DMS153 treated with DMSO at 0.1 percent for 48 hours (cell line): ENCODE data around the gene OR8B4.
A peak's percentile ranks its signal among the peaks of the same experiment; 100 is the strongest.
"Not testable (repeated sequence)": the region's sequence is repeated elsewhere in the genome, so short reads cannot be mapped to it uniquely, and the experiment has no call there.

Experiments used
- DNase-seq: peaks from one replicate; lab custom pipeline; 2025; ENCODE audit not compliant: unreplicated experiment; lab: John Stamatoyannopoulos, UW

Gene OR8B4

DNA sequence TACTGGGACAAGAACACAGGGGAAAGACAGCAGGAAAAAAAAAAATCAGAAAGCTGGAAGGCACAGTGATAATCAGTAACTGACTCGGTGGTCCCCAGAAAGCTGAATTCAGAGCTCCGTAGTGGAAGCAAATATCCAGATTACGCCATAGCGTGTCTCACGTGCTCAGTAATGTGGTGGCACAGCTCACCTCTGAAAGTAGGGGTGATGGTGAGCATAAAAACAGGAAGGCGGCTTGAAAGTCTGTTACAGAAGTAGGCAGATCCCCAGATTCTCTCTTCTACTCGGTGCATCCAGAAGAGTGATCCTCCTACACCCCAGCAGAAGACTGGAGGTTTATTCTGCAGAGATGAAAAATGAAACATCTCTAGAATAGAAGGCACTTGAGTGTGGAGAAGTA is 14.8 kb downstream of the OR8B4 start:
- DNase-seq, result no peak

DNA sequence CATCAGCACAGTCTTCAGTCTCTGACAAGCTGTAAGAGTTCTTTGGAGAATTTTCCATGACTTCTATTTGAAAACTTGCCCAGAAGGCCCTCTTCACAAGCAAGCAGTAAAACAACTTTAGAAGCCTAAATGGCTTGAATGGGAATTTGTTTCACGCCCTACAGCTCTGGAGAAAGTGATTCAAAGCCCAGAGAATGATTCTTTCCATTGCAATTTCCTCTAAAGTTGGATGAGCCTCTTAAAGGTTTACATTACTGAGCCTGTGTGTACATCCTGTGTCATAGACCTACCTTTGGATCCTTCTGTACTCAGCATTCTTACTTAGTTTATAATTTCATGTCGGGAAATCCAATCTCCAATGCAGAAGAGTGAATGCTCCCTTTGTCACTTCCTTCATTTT is 19.1 kb downstream of the OR8B4 start:
- no peak for DNase-seq

DNA sequence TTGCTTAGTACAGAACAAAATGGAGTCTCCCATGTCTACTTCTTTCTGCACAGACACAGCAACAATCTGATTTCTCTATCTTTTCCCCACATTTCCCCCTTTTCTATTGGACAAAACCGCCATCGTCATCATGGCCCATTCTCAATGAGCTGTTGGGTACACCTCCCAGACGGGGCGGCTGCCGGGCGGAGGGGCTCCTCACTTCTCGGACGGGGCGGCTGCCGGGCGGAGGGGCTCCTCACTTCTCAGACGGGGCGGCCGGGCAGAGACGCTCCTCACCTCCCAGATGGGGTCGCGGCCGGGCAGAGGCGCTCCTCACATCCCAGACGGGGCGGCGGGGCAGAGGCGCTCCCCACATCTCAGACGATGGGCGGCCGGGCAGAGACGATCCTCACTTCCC is 21.5 kb downstream of the OR8B4 start:
- not testable (repeated sequence) for DNase-seq

DNA sequence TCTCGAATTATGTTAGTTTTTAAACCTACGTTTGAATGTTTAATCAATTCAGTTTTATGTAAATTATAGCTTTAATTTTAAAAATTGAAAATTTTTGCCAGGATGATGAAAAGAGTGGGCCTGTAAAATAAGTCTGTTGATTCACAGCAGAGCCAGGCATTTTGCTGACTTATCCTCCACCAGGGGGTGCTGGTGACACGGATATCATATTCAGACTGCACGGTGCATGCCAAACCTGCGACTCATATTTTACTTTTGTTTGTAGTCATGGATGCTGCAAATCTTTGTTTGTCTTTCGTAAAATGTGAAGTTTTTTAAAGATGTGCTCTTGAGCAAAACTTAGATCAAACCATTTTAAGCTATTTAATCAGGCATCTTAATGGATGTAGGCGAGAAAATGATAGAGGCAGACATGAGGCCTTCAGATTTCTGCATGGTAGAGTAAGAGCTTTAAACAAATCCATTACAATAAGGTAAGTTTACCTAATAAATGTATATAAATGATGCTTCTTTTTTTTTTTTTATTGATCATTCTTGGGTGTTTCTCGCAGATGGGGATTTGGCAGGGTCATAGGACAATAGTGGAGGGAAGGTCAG is 22.2 kb downstream of the OR8B4 start:
- DNase-seq, result peak; percentile 29

DNA sequence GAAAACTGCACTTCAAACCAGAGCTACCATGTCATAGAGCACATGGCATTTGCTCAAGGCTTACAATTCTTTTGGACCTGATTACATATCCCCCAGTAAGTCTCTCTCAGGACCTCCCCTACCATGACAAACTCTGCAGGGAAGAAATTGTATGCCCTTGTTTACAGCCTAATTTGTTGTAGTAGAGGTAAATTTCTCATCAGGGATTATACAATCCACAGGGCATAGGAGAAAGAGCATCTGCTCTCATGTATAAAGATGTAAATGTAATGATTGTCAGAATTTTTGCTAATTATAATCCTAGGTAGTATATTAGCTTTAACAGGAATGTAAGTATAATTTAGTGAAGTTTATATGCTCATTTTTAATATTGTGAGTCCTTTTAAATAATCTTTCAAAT is 25.7 kb downstream of the OR8B4 start, which contains the start of gene OR8B3:
OR8B3 (minus strand) TSS at position 101 of the 400 bp plus-strand sequence. CDS start 1,673 bp downstream, outside the sequence.
- DNase-seq, result no peak

DNA sequence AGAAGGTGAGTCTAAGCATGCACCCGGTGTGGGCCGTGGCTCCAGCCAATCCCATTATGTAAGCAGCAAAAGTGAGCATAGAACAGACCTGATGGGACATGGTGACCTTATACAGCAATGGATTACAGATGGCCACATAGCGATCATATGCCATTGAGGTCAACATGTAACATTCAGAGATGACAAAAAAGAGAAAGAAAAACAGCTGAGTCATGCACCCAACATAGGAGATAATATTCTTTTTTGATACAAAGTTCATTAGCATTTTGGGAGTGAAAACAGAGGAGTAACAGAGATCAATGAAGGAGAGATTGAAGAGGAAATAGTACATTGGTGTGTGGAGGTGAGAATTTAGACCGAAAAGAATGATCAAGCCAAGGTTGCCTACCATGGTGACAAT is 27.8 kb downstream of the OR8B4 start:
- not testable (repeated sequence) for DNase-seq

DNA sequence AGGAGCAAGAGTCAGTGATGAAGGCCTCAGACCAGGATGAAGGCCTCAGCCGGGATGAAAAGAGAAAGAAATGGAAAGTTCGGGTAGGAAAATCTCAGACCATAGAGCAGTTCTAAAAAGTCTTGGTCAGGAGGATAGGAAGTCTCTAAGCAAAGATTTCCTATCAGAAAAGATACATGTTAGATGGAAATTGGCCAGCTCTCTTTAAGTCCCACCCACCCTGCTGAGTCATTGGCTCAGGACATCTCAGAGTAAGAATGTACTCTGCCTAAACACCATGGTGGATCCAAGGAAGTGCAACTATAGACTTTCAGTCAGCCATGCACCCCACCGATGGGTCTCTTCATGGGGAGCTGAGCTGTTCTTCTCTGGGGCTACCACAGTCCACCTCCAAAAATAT is 30.3 kb downstream of the OR8B4 start:
- no peak for DNase-seq

DNA sequence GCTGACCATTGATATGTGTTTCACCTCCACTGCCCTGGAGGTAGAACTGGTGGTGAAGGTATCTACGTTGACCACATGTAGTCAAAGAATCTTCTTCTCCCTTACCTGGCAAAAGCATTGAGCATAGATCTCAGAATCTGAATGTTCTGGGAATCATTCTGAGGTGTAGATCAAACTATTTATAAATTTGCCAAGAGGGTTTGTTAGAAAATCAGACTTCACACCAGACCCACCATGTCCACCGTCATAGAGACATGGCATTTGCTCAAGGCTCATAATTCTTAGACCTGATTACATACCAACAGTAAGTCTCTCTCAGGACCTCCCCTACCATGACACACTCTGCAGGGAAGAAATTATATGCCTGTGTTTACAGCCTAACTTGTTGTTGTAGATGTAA is 40.3 kb downstream of the OR8B4 start, which contains the start of gene OR8B2:
OR8B2 (minus strand) TSS at position 101 of the 400 bp plus-strand sequence. CDS start 1,156 bp downstream, outside the sequence.
- DNase-seq, result no peak

DNA sequence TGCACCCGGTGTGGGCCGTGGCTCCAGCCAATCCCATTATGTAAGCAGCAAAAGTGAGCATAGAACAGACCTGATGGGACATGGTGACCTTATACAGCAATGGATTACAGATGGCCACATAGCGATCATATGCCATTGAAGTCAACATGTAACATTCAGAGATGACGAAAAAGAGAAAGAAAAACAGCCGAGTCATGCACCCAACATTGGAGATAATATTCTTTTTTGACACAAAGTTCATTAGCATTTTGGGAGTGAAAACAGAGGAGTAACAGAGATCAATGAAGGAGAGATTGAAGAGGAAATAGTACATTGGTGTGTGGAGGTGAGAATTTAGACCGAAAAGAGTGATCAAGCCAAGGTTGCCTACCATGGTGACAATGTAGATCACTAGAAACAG is 41.8 kb downstream of the OR8B4 start:
- DNase-seq, result not testable (repeated sequence)

DNA sequence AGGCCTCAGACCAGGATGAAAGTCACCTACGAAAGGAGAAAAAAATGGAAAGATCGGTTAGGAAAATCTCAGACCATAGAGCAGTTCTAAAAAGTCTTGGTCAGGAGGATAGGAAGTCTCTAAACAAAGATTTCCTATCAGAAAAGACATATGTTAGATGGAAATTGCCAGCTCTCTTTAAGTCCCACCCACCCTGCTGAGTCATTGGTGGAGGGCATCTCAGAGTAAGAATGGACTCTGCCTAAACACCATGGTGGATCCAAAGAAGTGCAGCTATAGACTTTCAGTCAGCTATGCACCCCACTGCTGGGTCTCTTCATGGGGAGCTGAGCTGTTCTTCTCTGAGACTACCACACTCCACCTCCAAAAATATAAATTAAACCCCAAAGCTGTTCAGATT is 44.1 kb downstream of the OR8B4 start:
- no peak for DNase-seq

DNA sequence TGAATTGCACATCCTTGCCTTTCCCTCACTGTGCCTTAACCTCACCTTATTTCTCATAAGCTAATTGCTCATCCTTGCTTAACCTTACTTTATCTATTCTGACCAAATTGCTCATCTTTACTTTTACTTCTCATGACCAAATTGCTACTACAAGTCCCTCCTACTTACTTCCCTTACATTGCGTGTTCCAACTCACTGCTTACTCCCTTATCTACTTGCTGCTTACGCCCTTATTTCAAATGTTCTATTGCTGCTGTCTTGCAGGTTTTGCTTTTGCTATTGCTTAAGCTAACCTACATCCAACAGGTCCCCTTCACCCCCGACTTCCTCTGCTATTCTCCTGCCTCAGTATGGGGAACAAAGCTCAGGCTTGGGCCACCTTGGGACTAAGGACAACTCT is 48.4 kb downstream of the OR8B4 start:
- DNase-seq, result no peak
